HL-60 (cell line): ENCODE results near the gene C20orf204.

ENCODE experiments used
- GABPA ChIP-seq: IDR thresholded peaks from 2 replicates; pipeline ENCODE4 v1.6.1; 2012; ENCODE audit warnings: low read depth
- POLR2AphosphoS5 ChIP-seq: IDR thresholded peaks from 2 replicates; pipeline ENCODE4 v1.6.1; 2012; ENCODE audit warnings: low read depth
- SPI1 ChIP-seq: IDR thresholded peaks from 2 replicates; pipeline ENCODE4 v1.6.1; 2012; ENCODE audit warnings: low read depth, mild to moderate bottlenecking, borderline replicate concordance
- TF ChIP-seq, protein P1 (sequence below): IDR thresholded peaks from one replicate; pipeline ENCODE4 v1.5.1; 2011; ENCODE audit warnings: low read length, control low read depth, inconsistent platforms; ENCODE audit not compliant: insufficient read depth
- TF ChIP-seq, protein P2 (sequence below): IDR thresholded peaks from 2 replicates; pipeline ENCODE4 v1.6.1; 2012; ENCODE audit warnings: low read depth; ENCODE audit not compliant: insufficient replicate concordance

DNA sequence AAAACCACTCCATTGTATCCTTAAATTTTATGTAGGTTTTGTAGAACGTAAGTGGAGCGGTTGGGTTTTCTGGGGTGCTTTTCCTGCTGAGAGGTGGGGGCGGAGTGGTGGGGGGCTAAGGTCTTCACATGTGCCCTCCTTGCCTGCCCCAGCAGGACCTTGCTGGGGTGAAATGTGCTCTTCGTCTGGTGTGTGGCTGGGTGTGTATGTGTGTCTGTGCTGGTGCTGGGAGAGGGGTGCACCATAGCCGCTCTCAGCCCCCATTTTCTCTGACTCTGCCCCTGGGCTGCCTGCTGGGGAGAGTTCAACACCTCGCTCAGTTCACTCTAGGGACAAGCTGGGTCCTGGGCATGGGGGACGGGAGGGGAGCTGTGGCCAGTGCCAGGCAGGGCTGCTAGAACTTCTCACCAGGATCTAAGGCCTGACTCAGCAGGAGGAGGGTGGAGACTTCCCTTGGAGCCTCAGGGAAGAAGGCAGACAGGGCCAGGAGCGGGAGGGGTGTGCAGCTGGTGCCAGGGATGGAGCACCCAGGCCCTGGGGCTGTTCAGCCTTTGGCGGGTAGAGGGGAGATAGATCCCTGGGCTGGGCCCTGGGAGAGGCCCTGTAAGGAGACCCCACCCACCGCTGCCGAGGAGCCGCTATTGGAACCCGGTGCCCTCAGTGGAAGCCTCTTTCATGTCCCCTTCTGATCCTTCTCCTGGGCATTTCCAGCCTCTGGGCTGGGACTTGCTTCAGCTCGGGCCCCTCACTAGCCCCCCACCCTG is 8.7 kb downstream of the C20orf204 start:
- TF ChIP-seq, protein P1, sequence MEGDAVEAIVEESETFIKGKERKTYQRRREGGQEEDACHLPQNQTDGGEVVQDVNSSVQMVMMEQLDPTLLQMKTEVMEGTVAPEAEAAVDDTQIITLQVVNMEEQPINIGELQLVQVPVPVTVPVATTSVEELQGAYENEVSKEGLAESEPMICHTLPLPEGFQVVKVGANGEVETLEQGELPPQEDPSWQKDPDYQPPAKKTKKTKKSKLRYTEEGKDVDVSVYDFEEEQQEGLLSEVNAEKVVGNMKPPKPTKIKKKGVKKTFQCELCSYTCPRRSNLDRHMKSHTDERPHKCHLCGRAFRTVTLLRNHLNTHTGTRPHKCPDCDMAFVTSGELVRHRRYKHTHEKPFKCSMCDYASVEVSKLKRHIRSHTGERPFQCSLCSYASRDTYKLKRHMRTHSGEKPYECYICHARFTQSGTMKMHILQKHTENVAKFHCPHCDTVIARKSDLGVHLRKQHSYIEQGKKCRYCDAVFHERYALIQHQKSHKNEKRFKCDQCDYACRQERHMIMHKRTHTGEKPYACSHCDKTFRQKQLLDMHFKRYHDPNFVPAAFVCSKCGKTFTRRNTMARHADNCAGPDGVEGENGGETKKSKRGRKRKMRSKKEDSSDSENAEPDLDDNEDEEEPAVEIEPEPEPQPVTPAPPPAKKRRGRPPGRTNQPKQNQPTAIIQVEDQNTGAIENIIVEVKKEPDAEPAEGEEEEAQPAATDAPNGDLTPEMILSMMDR: no peak
- TF ChIP-seq POLR2AphosphoS5 (no peak), GABPA (no peak), SPI1 (no peak)
- TF ChIP-seq, protein P2, sequence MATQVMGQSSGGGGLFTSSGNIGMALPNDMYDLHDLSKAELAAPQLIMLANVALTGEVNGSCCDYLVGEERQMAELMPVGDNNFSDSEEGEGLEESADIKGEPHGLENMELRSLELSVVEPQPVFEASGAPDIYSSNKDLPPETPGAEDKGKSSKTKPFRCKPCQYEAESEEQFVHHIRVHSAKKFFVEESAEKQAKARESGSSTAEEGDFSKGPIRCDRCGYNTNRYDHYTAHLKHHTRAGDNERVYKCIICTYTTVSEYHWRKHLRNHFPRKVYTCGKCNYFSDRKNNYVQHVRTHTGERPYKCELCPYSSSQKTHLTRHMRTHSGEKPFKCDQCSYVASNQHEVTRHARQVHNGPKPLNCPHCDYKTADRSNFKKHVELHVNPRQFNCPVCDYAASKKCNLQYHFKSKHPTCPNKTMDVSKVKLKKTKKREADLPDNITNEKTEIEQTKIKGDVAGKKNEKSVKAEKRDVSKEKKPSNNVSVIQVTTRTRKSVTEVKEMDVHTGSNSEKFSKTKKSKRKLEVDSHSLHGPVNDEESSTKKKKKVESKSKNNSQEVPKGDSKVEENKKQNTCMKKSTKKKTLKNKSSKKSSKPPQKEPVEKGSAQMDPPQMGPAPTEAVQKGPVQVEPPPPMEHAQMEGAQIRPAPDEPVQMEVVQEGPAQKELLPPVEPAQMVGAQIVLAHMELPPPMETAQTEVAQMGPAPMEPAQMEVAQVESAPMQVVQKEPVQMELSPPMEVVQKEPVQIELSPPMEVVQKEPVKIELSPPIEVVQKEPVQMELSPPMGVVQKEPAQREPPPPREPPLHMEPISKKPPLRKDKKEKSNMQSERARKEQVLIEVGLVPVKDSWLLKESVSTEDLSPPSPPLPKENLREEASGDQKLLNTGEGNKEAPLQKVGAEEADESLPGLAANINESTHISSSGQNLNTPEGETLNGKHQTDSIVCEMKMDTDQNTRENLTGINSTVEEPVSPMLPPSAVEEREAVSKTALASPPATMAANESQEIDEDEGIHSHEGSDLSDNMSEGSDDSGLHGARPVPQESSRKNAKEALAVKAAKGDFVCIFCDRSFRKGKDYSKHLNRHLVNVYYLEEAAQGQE: no peak
